BLaER1 (cell line): ENCODE results near the gene MYOF.
"Not testable (repeated sequence)": the region's sequence is repeated elsewhere in the genome, so short reads cannot be mapped to it uniquely, and the experiment has no call there.

ENCODE experiments used
- H3K27ac ChIP-seq: shearing (Covaris generic); formaldehyde crosslinking; 2 replicates; pipeline ENCODE4 v1.8.1; 2022
- H3K27me3 ChIP-seq: shearing (Covaris generic); formaldehyde crosslinking; 2 replicates; pipeline ENCODE4 v1.8.1; 2022
- H3K36me3 ChIP-seq: shearing (Covaris generic); formaldehyde crosslinking; 2 replicates; pipeline ENCODE4 v1.8.1; 2022
- H3K4me1 ChIP-seq: shearing (Covaris generic); formaldehyde crosslinking; 2 replicates; pipeline ENCODE4 v1.8.1; 2022
- H3K4me2 ChIP-seq: shearing (Covaris generic); formaldehyde crosslinking; 2 replicates; pipeline ENCODE4 v1.8.1; 2022
- H3K4me3 ChIP-seq: shearing (Covaris generic); formaldehyde crosslinking; 2 replicates; pipeline ENCODE4 v1.8.1; 2022
- H3K9ac ChIP-seq: shearing (Covaris generic); formaldehyde crosslinking; 2 replicates; pipeline ENCODE4 v1.8.1; 2022
- H3K9me3 ChIP-seq: shearing (Covaris generic); formaldehyde crosslinking; 2 replicates; pipeline ENCODE4 v1.8.1; 2022
- H4K20me1 ChIP-seq: shearing (Covaris generic); formaldehyde crosslinking; 2 replicates; pipeline ENCODE4 v1.8.1; 2022
- Cebpa-rat ChIP-seq: shearing (Covaris generic); IDR thresholded peaks from 2 replicates; pipeline ENCODE4 v1.8.1; 2022

The MYOF gene

DNA sequence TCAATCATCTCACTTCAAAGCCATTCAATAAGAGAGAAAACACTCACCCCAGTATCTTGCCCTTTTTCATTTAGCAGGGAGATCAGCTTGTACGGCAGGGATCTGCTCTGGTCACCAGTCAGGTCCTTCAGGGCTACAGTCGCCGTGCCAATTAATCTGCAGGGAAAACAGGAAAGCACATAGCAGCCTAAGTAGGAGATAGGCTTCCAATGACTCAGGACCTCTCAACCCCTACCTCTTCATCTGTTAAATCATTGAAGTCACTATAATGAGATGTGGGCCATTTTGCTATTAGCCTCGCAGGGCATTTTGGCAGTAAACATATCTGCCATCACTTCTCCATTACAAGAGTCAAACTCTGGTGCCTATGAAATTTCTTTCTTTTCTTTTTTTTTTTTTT lies 50.8 kb downstream of the MYOF start:
- Histone ChIP-seq H3K27me3 (no peaks in the 10 kb centered on the region), H3K4me1 (peaks cover 8% of the 10 kb centered on the region), H3K4me2 (no peak overlapping the region), H3K4me3 (no peak overlapping the region), H3K36me3 (no peaks in the 10 kb centered on the region), H4K20me1 (no peaks in the 10 kb centered on the region), H3K27ac (no peak overlapping the region), H3K9me3 (no peaks in the 10 kb centered on the region), H3K9ac (no peak overlapping the region)
- no peak for TF ChIP-seq Cebpa-rat

DNA sequence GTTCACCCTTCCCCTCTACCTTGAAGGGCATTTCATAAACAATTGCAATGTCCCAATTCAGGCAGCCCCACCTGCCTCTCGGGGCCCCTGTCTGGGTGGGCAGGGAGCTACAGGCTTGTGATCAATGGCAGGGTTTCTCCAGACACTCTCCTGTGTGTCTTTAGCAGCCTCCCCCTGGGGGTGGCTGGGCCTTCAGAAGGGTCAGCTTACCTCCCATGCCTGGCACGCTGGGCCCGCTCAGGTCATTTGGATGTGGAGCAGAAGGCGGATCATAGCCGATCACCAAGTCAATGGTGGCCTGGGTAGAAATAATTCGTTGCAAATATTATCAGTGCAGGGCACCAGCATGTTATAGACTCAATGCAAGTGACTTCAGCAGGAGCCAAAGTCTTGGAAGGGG lies 56.3 kb downstream of the MYOF start:
- Histone ChIP-seq H3K9me3 (no peaks in the 10 kb centered on the region), H4K20me1 (no peaks in the 10 kb centered on the region), H3K4me1 (peaks cover 10% of the 10 kb centered on the region), H3K9ac (no peak overlapping the region), H3K27ac (no peak overlapping the region), H3K36me3 (no peaks in the 10 kb centered on the region), H3K4me2 (no peak overlapping the region), H3K4me3 (no peak overlapping the region), H3K27me3 (no peaks in the 10 kb centered on the region)
- no peak for TF ChIP-seq Cebpa-rat

DNA sequence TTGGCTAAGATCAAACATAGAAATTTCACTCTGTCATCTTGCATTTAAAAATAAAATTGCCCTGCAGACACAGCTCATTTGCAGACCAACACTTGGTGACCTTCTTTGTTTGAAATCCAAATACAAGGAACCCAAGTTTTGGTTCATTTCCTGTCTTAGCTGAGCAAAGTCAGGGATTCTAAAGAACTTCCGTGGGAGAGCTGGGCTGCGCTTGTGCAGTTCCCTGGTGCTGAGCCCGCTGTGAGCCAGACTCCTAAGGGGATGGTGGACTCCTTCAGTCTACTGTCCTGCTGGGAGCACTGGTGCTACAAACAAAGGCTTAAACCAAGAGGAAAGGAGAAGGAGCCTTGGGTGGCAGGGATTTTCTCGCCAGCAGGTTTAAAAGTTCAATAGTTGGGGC lies 60.0 kb downstream of the MYOF start:
- H3K9ac ChIP-seq = no peak overlapping the region
- H3K4me2 ChIP-seq = no peak overlapping the region
- no peaks in the 10 kb centered on the region for H3K36me3 ChIP-seq
- no peak overlapping the region for H3K27ac ChIP-seq
- H3K4me3 ChIP-seq = no peak overlapping the region
- TF ChIP-seq Cebpa-rat = no peak
- no peaks in the 10 kb centered on the region for H3K9me3 ChIP-seq
- H3K27me3 ChIP-seq = no peaks in the 10 kb centered on the region
- H4K20me1 ChIP-seq = no peaks in the 10 kb centered on the region
- H3K4me1 ChIP-seq = peaks cover 36% of the 10 kb centered on the region

DNA sequence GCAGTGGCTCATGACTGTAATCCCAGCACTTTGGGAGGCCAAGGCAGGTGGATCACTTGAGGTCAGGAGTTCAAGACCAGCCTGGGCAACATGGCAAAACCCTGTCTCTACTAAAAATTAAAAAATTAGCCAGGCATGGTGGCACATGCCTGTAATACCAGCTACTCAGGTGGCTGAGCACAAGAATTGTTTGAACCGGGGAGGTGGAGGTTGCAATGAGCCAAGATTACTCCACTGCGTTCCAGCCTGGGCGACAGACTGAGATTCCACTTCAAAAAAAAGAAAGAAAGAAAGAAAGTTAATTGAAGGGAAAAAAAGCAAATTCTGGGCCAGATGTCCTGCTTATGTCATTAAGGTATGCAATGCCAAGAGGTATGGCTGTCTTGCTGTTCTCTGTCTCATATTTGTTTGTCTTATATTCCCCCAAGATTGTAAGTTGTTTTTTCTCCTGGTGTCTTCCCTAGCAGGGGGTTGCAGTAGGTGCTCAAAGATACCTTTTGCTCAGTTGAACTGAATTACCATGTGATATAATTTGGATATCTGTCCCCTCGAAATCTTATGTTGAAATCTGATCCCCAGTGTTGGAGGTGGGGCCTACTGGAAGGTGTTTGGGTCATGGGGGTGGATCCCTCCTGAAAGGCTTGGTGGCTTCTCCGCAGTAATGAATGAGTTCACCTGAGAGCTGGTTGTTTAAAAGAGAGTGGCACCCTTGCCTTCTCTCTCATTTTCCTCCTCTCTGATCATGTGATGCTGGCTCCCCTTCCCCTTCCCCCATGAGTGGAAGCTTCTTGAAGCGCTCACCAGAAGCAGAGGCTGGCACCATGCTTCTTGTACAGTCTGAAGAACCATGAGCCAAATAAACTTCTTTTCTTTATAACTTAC lies 60.9 kb downstream of the MYOF start:
- no peaks in the 10 kb centered on the region for H3K9me3 ChIP-seq
- H3K9ac ChIP-seq = no peak overlapping the region
- no peaks in the 10 kb centered on the region for H3K36me3 ChIP-seq
- no peak overlapping the region for H3K4me3 ChIP-seq
- H3K4me2 ChIP-seq = peak overlapping the region; percentile 85; the same call in 1 of the 2 replicates
- TF ChIP-seq Cebpa-rat = no peak
- peaks cover 36% of the 10 kb centered on the region for H3K4me1 ChIP-seq
- H4K20me1 ChIP-seq = no peaks in the 10 kb centered on the region
- peak overlapping the region; percentile 27; the same call in 1 of the 2 replicates for H3K27ac ChIP-seq
- no peaks in the 10 kb centered on the region for H3K27me3 ChIP-seq

DNA sequence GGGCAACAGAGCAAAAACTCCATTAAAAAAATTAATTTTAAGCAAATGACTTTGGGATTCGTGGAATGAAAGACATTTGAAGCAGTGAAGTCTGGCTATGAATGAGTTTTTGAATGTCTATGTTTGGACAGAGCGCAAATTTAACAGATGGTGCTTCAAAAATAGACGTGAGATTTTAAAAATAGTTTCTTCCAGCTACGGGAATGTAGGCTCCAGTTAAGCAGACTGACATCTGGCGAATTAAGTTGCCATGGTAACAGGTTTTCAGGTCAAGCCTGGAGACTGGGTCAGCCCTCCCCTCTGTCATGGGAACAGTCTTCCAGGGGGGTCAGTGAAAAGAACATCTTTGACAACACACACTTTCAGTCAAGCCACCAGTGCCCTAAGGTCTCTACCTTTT lies 62.0 kb downstream of the MYOF start:
- H3K9me3 ChIP-seq = no peaks in the 10 kb centered on the region
- H3K4me2 ChIP-seq = peak overlapping the region; percentile 85
- no peak for TF ChIP-seq Cebpa-rat
- peak overlapping the region; percentile 64 for H3K27ac ChIP-seq
- no peaks in the 10 kb centered on the region for H4K20me1 ChIP-seq
- no peaks in the 10 kb centered on the region for H3K27me3 ChIP-seq
- no peaks in the 10 kb centered on the region for H3K36me3 ChIP-seq
- H3K9ac ChIP-seq = peak overlapping the region; percentile 48; the same call in 1 of the 2 replicates
- H3K4me3 ChIP-seq = no peak overlapping the region; the same call in 1 of the 2 replicates
- peaks cover 36% of the 10 kb centered on the region for H3K4me1 ChIP-seq

DNA sequence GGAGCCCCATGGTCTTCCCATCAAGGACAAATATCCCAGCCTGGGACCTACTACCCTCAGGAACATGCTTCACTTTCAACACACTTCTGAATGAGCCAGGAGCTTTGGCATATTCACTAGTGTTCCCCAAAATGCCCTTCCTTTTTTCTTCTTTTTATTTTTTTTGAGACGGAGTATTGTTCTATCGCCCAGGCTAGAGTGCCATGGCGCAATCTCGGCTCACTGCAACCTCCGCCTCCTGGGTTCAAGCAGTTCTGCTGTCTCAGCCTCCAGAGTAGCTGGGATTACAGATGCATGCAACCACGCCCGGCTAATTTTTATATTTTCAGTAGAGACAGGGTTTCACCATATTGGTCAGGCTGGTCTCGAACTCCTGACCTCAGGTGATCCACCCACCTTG lies 63.1 kb downstream of the MYOF start:
- not testable (repeated sequence) for H3K9ac ChIP-seq, H3K4me3 ChIP-seq, H3K27me3 ChIP-seq, H4K20me1 ChIP-seq, H3K9me3 ChIP-seq, H3K36me3 ChIP-seq
- Histone ChIP-seq H3K4me1 (peaks cover 39% of the 10 kb centered on the region), H3K4me2 (peak overlapping the region; percentile 85), H3K27ac (peak overlapping the region; percentile 64; the same call in 1 of the 2 replicates)

DNA sequence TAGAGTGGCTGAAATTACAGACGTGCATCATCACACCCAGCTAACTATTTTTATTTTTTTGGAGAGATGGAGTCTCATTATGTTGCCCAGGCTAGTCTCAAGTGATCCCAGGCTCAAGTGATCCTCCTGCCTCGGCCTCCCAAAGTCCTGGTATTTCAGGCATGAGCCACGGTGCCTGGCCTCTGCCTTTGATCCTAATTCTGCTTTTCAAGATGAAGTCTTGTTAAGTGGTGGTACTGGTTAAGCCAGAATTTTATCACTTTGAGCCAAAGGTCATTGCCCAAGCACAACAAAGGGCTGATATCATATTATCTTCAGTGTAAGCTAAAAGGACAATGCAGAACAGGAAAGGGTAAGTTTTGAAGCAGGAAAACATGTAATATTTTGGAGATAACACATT lies 64.2 kb downstream of the MYOF start:
- H3K9ac ChIP-seq = no peak overlapping the region
- no peaks in the 10 kb centered on the region for H4K20me1 ChIP-seq
- no peak overlapping the region for H3K27ac ChIP-seq
- no peaks in the 10 kb centered on the region for H3K27me3 ChIP-seq
- no peak for TF ChIP-seq Cebpa-rat
- no peaks in the 10 kb centered on the region for H3K36me3 ChIP-seq
- H3K4me1 ChIP-seq = peaks cover 50% of the 10 kb centered on the region
- no peaks in the 10 kb centered on the region for H3K9me3 ChIP-seq
- H3K4me3 ChIP-seq = no peak overlapping the region
- no peak overlapping the region for H3K4me2 ChIP-seq

DNA sequence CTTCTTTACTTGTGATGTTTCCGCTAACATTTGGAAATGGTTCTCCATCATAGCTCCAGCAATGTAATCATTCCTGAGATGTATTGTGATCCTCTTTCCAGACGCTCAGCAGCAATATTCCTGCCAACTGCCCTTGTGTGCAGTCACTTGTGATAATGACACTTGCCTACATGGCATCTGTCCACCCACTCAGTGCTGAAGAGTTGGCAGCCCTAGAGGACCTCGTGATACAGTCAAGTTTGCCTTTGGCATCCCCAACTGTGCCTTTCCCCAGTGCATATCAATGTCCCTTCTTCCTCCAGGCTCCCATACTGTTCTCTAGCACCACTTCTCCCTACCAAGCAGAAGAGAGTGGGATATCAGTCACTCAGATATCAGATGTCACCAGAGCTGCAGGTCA lies 64.9 kb downstream of the MYOF start:
- Histone ChIP-seq H4K20me1 (no peaks in the 10 kb centered on the region), H3K4me1 (peaks cover 57% of the 10 kb centered on the region), H3K27ac (no peak overlapping the region), H3K36me3 (no peaks in the 10 kb centered on the region), H3K4me3 (no peak overlapping the region), H3K4me2 (no peak overlapping the region), H3K9me3 (no peaks in the 10 kb centered on the region), H3K27me3 (no peaks in the 10 kb centered on the region), H3K9ac (no peak overlapping the region)
- no peak for TF ChIP-seq Cebpa-rat

DNA sequence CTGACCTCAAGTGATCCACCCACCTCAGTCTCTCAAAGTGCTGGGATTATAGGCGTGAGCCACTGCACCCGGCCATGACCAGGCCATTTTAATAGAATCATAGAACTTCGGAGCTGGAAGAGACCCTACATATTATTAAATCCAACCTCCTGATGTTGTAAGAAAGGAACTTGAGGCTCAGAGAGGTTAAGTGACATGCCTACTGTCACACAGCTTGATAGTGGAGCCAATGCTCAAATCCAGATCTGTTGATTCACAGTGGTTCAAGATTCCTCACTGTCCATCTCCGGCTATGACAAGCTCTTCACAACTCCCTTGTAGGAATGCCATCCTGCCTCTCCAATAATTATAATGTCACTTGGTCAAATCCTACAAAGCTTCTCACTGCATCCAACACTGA lies 65.3 kb downstream of the MYOF start:
- Histone ChIP-seq H3K27ac (no peak overlapping the region), H3K36me3 (no peaks in the 10 kb centered on the region), H3K9ac (no peak overlapping the region), H3K27me3 (no peaks in the 10 kb centered on the region), H3K9me3 (no peaks in the 10 kb centered on the region), H3K4me1 (peaks cover 61% of the 10 kb centered on the region), H4K20me1 (no peaks in the 10 kb centered on the region), H3K4me2 (no peak overlapping the region), H3K4me3 (no peak overlapping the region)
- no peak for TF ChIP-seq Cebpa-rat

DNA sequence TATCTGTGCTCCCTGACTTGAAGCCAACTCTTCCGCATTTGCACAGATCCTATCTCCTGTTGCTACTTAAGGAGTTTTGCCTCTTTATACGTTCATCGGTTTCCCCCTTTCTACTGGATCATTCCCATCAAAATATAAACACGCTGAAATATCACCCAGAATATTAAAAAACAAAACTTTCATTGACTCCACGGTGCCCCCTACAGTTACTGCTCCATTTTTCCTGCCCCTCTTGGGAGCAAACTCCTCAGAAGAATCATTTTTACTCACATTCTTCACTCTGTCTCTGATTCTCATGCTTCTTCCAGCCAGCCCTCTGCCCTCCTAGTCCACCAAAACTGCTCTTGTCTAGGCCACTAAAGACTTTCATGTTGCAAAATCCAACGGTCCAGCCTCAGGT lies 66.4 kb downstream of the MYOF start:
- no peak overlapping the region for H3K4me2 ChIP-seq
- peaks cover 55% of the 10 kb centered on the region for H3K4me1 ChIP-seq
- TF ChIP-seq Cebpa-rat = no peak
- no peaks in the 10 kb centered on the region for H3K36me3 ChIP-seq
- H3K27me3 ChIP-seq = no peaks in the 10 kb centered on the region
- no peaks in the 10 kb centered on the region for H3K9me3 ChIP-seq
- H3K27ac ChIP-seq = no peak overlapping the region
- no peak overlapping the region for H3K9ac ChIP-seq
- no peak overlapping the region for H3K4me3 ChIP-seq
- H4K20me1 ChIP-seq = no peaks in the 10 kb centered on the region
